HG03460 (cell line): Measurements from ENCODE around the gene BRSK1.

ENCODE experiments used
- ATAC-seq: cut with Tn5 transposase; IDR thresholded peaks from one replicate; pipeline ENCODE4 v1.9.1; 2021; ENCODE audit not compliant: unreplicated experiment

Gene BRSK1

GRCh38 chr19:55303477-55303876 lies 19.7 kb downstream of the BRSK1 start:
- ATAC-seq: no peak

GRCh38 chr19:55304279-55304978 lies 20.6 kb downstream of the BRSK1 start:
- ATAC-seq: no peak

GRCh38 chr19:55304980-55305379 lies 21.2 kb downstream of the BRSK1 start:
- no peak for ATAC-seq

GRCh38 chr19:55305491-55305890 lies 21.7 kb downstream of the BRSK1 start:
- no peak for ATAC-seq

GRCh38 chr19:55305983-55306562 lies 22.3 kb downstream of the BRSK1 start:
- ATAC-seq: no peak

- ATAC-seq: no peak
Observed at GRCh38 chr19:55306712-55307111, 22.9 kb downstream of the BRSK1 start.

GRCh38 chr19:55308281-55308680 lies 24.5 kb downstream of the BRSK1 start:
- ATAC-seq: no peak

- no peak for ATAC-seq
Observed at GRCh38 chr19:55309448-55309847, 25.7 kb downstream of the BRSK1 start.

- no peak for ATAC-seq
Observed at GRCh38 chr19:55310498-55310897, 26.7 kb downstream of the BRSK1 start.

- ATAC-seq: no peak
Observed at GRCh38 chr19:55311397-55311796, 27.6 kb downstream of the BRSK1 start.

GRCh38 chr19:55311797-55312196 lies 28.0 kb downstream of the BRSK1 start:
- ATAC-seq: no peak

GRCh38 chr19:55312621-55313512 lies 29.1 kb downstream of the BRSK1 start:
- no peak for ATAC-seq

- ATAC-seq: no peak
Observed at GRCh38 chr19:55314396-55314795, 30.6 kb downstream of the BRSK1 start.

GRCh38 chr19:55315956-55316525 lies 32.2 kb downstream of the BRSK1 start:
- ATAC-seq: no peak

GRCh38 chr19:55316646-55317045 lies 32.8 kb downstream of the BRSK1 start:
- no peak for ATAC-seq

- ATAC-seq: no peak
Observed at GRCh38 chr19:55319785-55320184, 36.0 kb downstream of the BRSK1 start.

GRCh38 chr19:55320844-55321419 lies 37.1 kb downstream of the BRSK1 start:
- ATAC-seq: no peak

- no peak for ATAC-seq
Observed at GRCh38 chr19:55321466-55322137, 37.8 kb downstream of the BRSK1 start.

- ATAC-seq: no peak
Observed at GRCh38 chr19:55322204-55322885, 38.5 kb downstream of the BRSK1 start.

- no peak for ATAC-seq
Observed at GRCh38 chr19:55324662-55325061, 40.9 kb downstream of the BRSK1 start.
